Chondrocyte (in vitro differentiated cells): ENCODE results near the gene AXIN1. TPM values are rescaled to one million over a fixed set of nuclear protein-coding genes. Genes with fewer than 3 reads are reported as not detected.

Source experiments
- DNase-seq: peaks from one replicate; pipeline ENCODE4 v3.0.0; 2021; ENCODE audit warnings: mixed read lengths, low spot score
- H3K27ac Mint-ChIP-seq: one replicate; pipeline ENCODE4 v1.8.0; 2021; ENCODE audit warnings: mild to moderate bottlenecking, moderate library complexity, mixed read lengths; ENCODE audit not compliant: unreplicated experiment
- H3K27me3 Mint-ChIP-seq: 2 replicates; pipeline ENCODE4 v1.8.0; 2021; ENCODE audit warnings: low read depth, mixed read lengths
- H3K36me3 Mint-ChIP-seq: 2 replicates; pipeline ENCODE4 v1.8.0; 2021; ENCODE audit warnings: low read depth, mixed read lengths
- H3K4me1 Mint-ChIP-seq: 2 replicates; pipeline ENCODE4 v1.8.0; 2021; ENCODE audit warnings: low read depth, mild to moderate bottlenecking, mixed read lengths
- H3K4me3 Mint-ChIP-seq: one replicate; pipeline ENCODE4 v1.8.0; 2021; ENCODE audit warnings: mild to moderate bottlenecking, moderate library complexity, mixed read lengths; ENCODE audit not compliant: unreplicated experiment
- H3K9me3 Mint-ChIP-seq: 2 replicates; pipeline ENCODE4 v1.8.0; 2021; ENCODE audit warnings: low read depth, mixed read lengths
- CTCF ChIP-seq: fragments of 200-600 bp; sonication (generic); IDR thresholded peaks from 2 replicates; pipeline ENCODE4 v1.5.0; 2021; ENCODE audit warnings: antibody characterized with exemption, mild to moderate bottlenecking, moderate library complexity
- total RNA-seq: library from RNA; stranded (reverse); gene quantifications from 3 replicates; pipeline ENCODE4 v1.2.1, GENCODE V29; 2021

The AXIN1 gene
- total RNA-seq, 1 donor from 2014 or later: 27.2 TPM

GRCh38 chr16:376817-377418, 24.4 kb upstream of the AXIN1 start:
- Mint-ChIP-seq H3K4me1 (peaks cover 6% of the 10 kb centered on the region), H3K36me3 (peaks cover 5% of the 10 kb centered on the region), H3K27ac (no peak overlapping the region), H3K4me3 (no peak overlapping the region), H3K9me3 (no peaks in the 10 kb centered on the region), H3K27me3 (no peaks in the 10 kb centered on the region)
- DNase-seq: peak; percentile 86
- TF ChIP-seq CTCF: no peak

- H3K4me3 Mint-ChIP-seq: no peak overlapping the region
- no peaks in the 10 kb centered on the region for H3K27me3 Mint-ChIP-seq
- peaks cover 6% of the 10 kb centered on the region for H3K4me1 Mint-ChIP-seq
- no peaks in the 10 kb centered on the region for H3K9me3 Mint-ChIP-seq
- DNase-seq: peak; percentile 92
- no peak for TF ChIP-seq CTCF
- peaks cover 5% of the 10 kb centered on the region for H3K36me3 Mint-ChIP-seq
- H3K27ac Mint-ChIP-seq: no peak overlapping the region
Measured at GRCh38 chr16:375927-376816, 23.6 kb upstream of the AXIN1 start.

GRCh38 chr16:375212-375611, 22.7 kb upstream of the AXIN1 start:
- Mint-ChIP-seq H3K27me3 (no peaks in the 10 kb centered on the region), H3K9me3 (no peaks in the 10 kb centered on the region), H3K4me3 (no peak overlapping the region), H3K36me3 (peaks cover 5% of the 10 kb centered on the region), H3K27ac (no peak overlapping the region), H3K4me1 (peaks cover 12% of the 10 kb centered on the region)
- TF ChIP-seq CTCF: no peak
- no peak for DNase-seq

- Mint-ChIP-seq H3K27ac (no peak overlapping the region), H3K9me3 (no peaks in the 10 kb centered on the region), H3K4me1 (peaks cover 11% of the 10 kb centered on the region), H3K36me3 (peaks cover 5% of the 10 kb centered on the region), H3K4me3 (no peak overlapping the region), H3K27me3 (no peaks in the 10 kb centered on the region)
- no peak for TF ChIP-seq CTCF
- DNase-seq: no peak
Measured at GRCh38 chr16:374616-374926, 22.0 kb upstream of the AXIN1 start.

GRCh38 chr16:373848-374615, 21.5 kb upstream of the AXIN1 start:
- no peak overlapping the region for H3K27ac Mint-ChIP-seq
- H3K27me3 Mint-ChIP-seq: no peaks in the 10 kb centered on the region
- H3K36me3 Mint-ChIP-seq: peaks cover 5% of the 10 kb centered on the region
- TF ChIP-seq CTCF: no peak
- DNase-seq: peak; percentile 83
- H3K4me1 Mint-ChIP-seq: peaks cover 11% of the 10 kb centered on the region
- no peaks in the 10 kb centered on the region for H3K9me3 Mint-ChIP-seq
- no peak overlapping the region for H3K4me3 Mint-ChIP-seq
